HepG2 (cell line): ENCODE results near the gene CATSPERD. TPM values are rescaled to one million over a fixed set of nuclear protein-coding genes. Genes with fewer than 3 reads are reported as not detected.

ENCODE experiments used
- DMTF1 ChIP-seq: sonication (generic); formaldehyde crosslinking; IDR thresholded peaks from 2 replicates; pipeline ENCODE4 v1.4.0; 2020; ENCODE audit warnings: mild to moderate bottlenecking, missing genetic modification reagents
- DR1 ChIP-seq: sonication (generic); formaldehyde crosslinking; IDR thresholded peaks from 2 replicates; pipeline ENCODE4 v1.8.0; 2021; ENCODE audit warnings: mild to moderate bottlenecking, missing genetic modification reagents, inconsistent platforms
- HCFC1 ChIP-seq: fragments of 150-350 bp; IDR thresholded peaks from 2 replicates; pipeline ENCODE4 v1.6.1; 2014; ENCODE audit warnings: low read depth, low read length
- HMGA1 ChIP-seq: sonication (generic); formaldehyde crosslinking; conservative IDR thresholded peaks from 2 replicates; pipeline ENCODE4 v1.4.0; 2020; ENCODE audit warnings: missing genetic modification reagents
- MLXIP ChIP-seq: sonication (generic); formaldehyde crosslinking; IDR thresholded peaks from 2 replicates; pipeline ENCODE4 v1.9.0; 2021; ENCODE audit warnings: missing genetic modification reagents, borderline replicate concordance
- NAIF1 ChIP-seq: sonication (generic); formaldehyde crosslinking; IDR thresholded peaks from 2 replicates; pipeline ENCODE4 v1.5.0; 2020; ENCODE audit warnings: mild to moderate bottlenecking, missing genetic modification reagents, borderline replicate concordance
- PHF5A ChIP-seq: IDR thresholded peaks from one replicate; pipeline ENCODE4 v1.6.1; 2018; ENCODE audit warnings: low read depth, missing genetic modification reagents; ENCODE audit not compliant: unreplicated experiment
- POLR2A ChIP-seq, 2 experiments: IDR thresholded peaks; 2 replicates each; pipeline ENCODE4 v1.6.1; 2011; ENCODE audit warnings: low read depth in 2 of 2, low read length in 2 of 2, mild to moderate bottlenecking in 1 of 2, moderate library complexity in 1 of 2; ENCODE audit not compliant: insufficient read depth in 1 of 2
- POLR2AphosphoS2 ChIP-seq: IDR thresholded peaks from 2 replicates; pipeline ENCODE4 v1.6.1; 2011; ENCODE audit warnings: low read depth, low read length, improper control_type of control experiment
- SKIL ChIP-seq: sonication (generic); formaldehyde crosslinking; IDR thresholded peaks from 2 replicates; pipeline ENCODE4 v1.8.0; 2022; ENCODE audit warnings: missing genetic modification reagents, mild to moderate bottlenecking, moderate library complexity, borderline replicate concordance
- U2AF2 ChIP-seq: fragments of 200-400 bp; formaldehyde crosslinking; IDR thresholded peaks from 2 replicates; pipeline ENCODE4 v1.6.1; 2017; ENCODE audit warnings: low read depth, mild to moderate bottlenecking, low read length
- ZGPAT ChIP-seq: IDR thresholded peaks from 2 replicates; pipeline ENCODE4 v1.6.1; 2016; ENCODE audit warnings: mild to moderate bottlenecking
- ZNF230 ChIP-seq: sonication (generic); formaldehyde crosslinking; IDR thresholded peaks from 2 replicates; pipeline ENCODE4 v1.4.0; 2020; ENCODE audit warnings: mild to moderate bottlenecking, missing genetic modification reagents
- ZNF569 ChIP-seq: sonication (generic); formaldehyde crosslinking; IDR thresholded peaks from 2 replicates; pipeline ENCODE4 v1.5.0; 2020; ENCODE audit warnings: mild to moderate bottlenecking, missing genetic modification reagents, moderate library complexity, borderline replicate concordance
- polyA plus RNA-seq, 8 experiments: library from polyadenylated mRNA; depleted of rRNA in 3 of 8; stranded (reverse) in 7 of 8; unstranded in 1 of 8; fragments of >200 nt; fragmentation: Illumina TruSeq in 4 of 8; extraction: Trizol in 4 of 8; gene quantifications; 2 replicates each; pipeline versions ENCODE4 v1.2.1 to v1.2.3, GENCODE V29; 2011 to 2016; ENCODE audit warnings: low read depth in 4 of 8, missing spikeins in 1 of 8, mixed read lengths in 1 of 8; ENCODE audit not compliant: insufficient read depth in 1 of 8
- total RNA-seq, 5 experiments: library from RNA; depleted of rRNA; stranded (reverse); fragments of >200 nt; fragmentation: Illumina TruSeq; extraction: Trizol; gene quantifications; 2 replicates each; pipeline ENCODE4 v1.2.3, GENCODE V29; 2016; ENCODE audit warnings: low read depth in 1 of 5

The CATSPERD gene
- total and polyA plus RNA-seq, 2 of the 13 experiments (the other 11 are each of a cell fraction or from before 2014, with no cell fraction given): 0.04 TPM; not detected in 1

- TF ChIP-seq SKIL (CRISPR knock-in tag): peak; percentile 57; the same call in 1 of the 2 replicates
- peak; percentile 72 for TF ChIP-seq PHF5A (CRISPR knock-in tag)
- TF ChIP-seq ZNF230: no peak; the same call in 1 of the 2 replicates
- TF ChIP-seq DMTF1 (CRISPR knock-in tag): no peak
- TF ChIP-seq MLXIP (CRISPR knock-in tag): no peak
- peak; percentile 98 for TF ChIP-seq DR1 (CRISPR knock-in tag)
- TF ChIP-seq U2AF2: no peak
- TF ChIP-seq POLR2AphosphoS2: peak; percentile 90; the same call in 1 of the 2 replicates
- TF ChIP-seq POLR2A (IDR thresholded peaks at IDR 0.05; ENCODE audit: insufficient read depth in 1 of 2, low read depth in 2 of 2, low read length in 2 of 2): peak; percentile 96 to 99
- TF ChIP-seq ZNF569 (CRISPR knock-in tag): no peak
- peak; percentile 93 for TF ChIP-seq ZGPAT (CRISPR knock-in tag)
- TF ChIP-seq HCFC1: no peak
- no peak for TF ChIP-seq HMGA1
- TF ChIP-seq NAIF1 (CRISPR knock-in tag): 0 out of 2 replicates have a peak, but pooled peaks have one; percentile 45
Observed at GRCh38 chr19:5827891-5828660, 107.6 kb downstream of the CATSPERD start (continued).
